GM23338 (cell line): Measurements from ENCODE around the gene ARID1B.

ENCODE experiments used
- CTCF ChIP-seq, 2 experiments: fragments of 200-600 bp in 1 of 2; sonication (generic) in 1 of 2; conservative IDR thresholded peaks; 2 replicates each; pipeline versions ENCODE4 v1.5.1 to v1.6.1; 2016 to 2017; ENCODE audit warnings: antibody characterized with exemption in 2 of 2, low read depth in 2 of 2, mild to moderate bottlenecking in 2 of 2, moderate library complexity in 1 of 2
- POLR2AphosphoS5 ChIP-seq: IDR thresholded peaks from 2 replicates; pipeline ENCODE4 v1.6.1; 2016; ENCODE audit warnings: antibody characterized with exemption, low read depth
- REST ChIP-seq: IDR thresholded peaks from one replicate; pipeline ENCODE4 v1.6.1; 2018; ENCODE audit warnings: antibody characterized with exemption; ENCODE audit not compliant: unreplicated experiment

GRCh38 chr6:157226761-157227160, 449.6 kb downstream of the ARID1B start:
- TF ChIP-seq CTCF (conservative IDR thresholded peaks at IDR 0.05; ENCODE audit: low read depth in 2 of 2) (no peak), POLR2AphosphoS5 (no peak), REST (no peak)
